HPDE6-E6E7 (cell line): ENCODE data around the gene INSYN1.

ENCODE experiments used
- DNase-seq: peaks from one replicate; pipeline ENCODE4 v3.0.0; 2011; ENCODE audit warnings: missing footprints; ENCODE audit errors: extremely low spot score

Gene INSYN1

DNA sequence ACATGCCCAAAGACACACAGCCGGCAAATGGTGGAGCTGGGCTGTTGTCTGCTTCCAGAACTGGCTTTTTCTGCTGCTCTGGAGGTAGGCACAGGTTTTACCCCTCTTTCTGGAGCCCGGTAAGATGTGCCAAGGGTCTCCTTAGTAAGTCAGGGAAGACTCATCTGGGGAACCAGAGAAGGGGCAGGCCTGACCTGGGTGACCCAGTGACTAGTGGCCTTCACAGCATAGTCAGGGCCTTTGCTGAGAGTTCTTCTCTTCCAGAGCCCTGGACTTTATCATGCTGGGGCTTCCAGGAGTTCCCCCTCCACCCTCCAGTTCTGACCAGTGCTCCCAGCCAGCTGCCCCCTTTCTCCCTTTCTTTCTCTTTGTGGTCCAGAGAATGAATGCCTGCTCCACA, 65.8 kb downstream of the INSYN1 start:
- no peak for DNase-seq

DNA sequence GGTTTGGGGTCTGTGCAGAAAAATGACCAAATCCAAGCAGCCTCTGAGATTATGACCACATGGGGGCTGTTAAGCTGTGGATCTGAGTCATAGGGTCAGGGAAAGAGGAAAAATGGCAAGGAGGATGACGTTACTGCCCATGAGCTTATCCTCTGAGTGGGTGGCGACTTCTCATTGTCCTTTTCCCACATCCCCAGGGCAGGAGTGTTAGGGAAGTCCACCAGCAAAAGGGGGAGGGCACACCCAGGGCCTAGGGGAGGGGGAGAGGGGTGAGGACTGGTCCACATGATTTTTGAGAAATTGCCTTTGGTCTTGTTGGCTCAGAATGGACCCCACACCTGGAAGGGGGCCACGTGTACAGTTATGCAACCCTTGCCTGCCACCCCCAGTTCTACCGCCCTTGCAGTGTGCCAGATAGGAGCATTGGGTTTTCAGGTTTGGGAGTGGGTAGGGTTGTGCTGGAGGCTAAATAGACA, 66.3 kb downstream of the INSYN1 start:
- DNase-seq, result no peak

DNA sequence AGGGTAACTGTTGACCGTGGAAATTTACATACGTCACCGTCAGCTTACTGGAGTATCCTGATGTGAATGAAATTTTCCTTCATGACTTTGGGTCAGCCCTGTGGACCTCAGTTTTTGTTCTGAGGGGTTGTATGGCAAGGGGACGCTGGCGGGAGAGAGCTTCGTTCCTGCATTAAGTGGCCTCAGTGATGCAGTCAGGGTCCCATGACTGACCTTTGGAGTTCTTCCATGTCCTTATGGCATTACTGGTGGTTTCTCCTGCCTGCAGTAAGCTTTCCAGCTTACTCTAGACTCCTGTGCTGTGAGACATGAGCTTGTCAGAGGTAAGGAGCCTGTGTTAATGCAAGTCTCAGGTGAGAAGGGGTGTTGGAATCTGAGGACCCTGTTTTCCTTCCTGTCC, 67.2 kb downstream of the INSYN1 start:
- no peak for DNase-seq
